Activated T-helper 1 cell treated with anti-CD3 and anti-CD28 coated beads, Interleukin-12 subunit alpha, Interleukin-12 subunit beta, Interleukin-2, Interleukin-4 antibody, amounts not matched to agents 30 ng/mL and 10 ng/mL and 1 ng/mL, durations not matched to agents 14 hours and 24 hours and 36 hours (primary cell): ENCODE data around the gene CCDC192. TPM values are rescaled to one million over a fixed set of nuclear protein-coding genes. Genes with fewer than 3 reads are reported as not detected.
"Not testable (repeated sequence)": the region's sequence is repeated elsewhere in the genome, so short reads cannot be mapped to it uniquely, and the experiment has no call there.

ENCODE experiments used
- DNase-seq: peaks from one replicate; pipeline ENCODE4 v3.0.0; 2021; ENCODE audit warnings: low spot score
- H3K27ac Mint-ChIP-seq: one replicate; pipeline ENCODE4 v1.8.0; 2021; ENCODE audit warnings: mild to moderate bottlenecking, mixed read lengths
- H3K27me3 Mint-ChIP-seq: one replicate; pipeline ENCODE4 v1.8.0; 2022; ENCODE audit warnings: mild to moderate bottlenecking, moderate library complexity, mixed read lengths; ENCODE audit not compliant: insufficient read depth
- H3K36me3 Mint-ChIP-seq: one replicate; pipeline ENCODE4 v1.8.0; 2021; ENCODE audit warnings: low read depth, mixed read lengths
- H3K4me1 Mint-ChIP-seq: one replicate; pipeline ENCODE4 v1.8.0; 2021; ENCODE audit warnings: low read depth, mixed read lengths
- H3K4me3 Mint-ChIP-seq: one replicate; pipeline ENCODE4 v1.8.0; 2021; ENCODE audit warnings: mild to moderate bottlenecking, moderate library complexity, mixed read lengths
- H3K9me3 Mint-ChIP-seq: one replicate; pipeline ENCODE4 v1.8.0; 2021; ENCODE audit warnings: mixed read lengths
- intact Hi-C: fragments of 100-400 bp; cut with micrococcal nuclease; formaldehyde crosslinking; loops from one replicate; pipeline ENCODE4 v1.15.1; 2024
- total RNA-seq: library from RNA; stranded (reverse); gene quantifications from 2 replicates; pipeline ENCODE4 v1.2.3, GENCODE V29; 2022

CCDC192 gene
- total RNA-seq, 1 donor from 2014 or later = not detected

GRCh38 chr5:127754706-127755105, 51.5 kb downstream of the CCDC192 start:
- intact Hi-C loops = loop anchor here (5.0 to 10.0 kb wide), 3 partner anchors 153 to 328 kb away; partner anchors contain the start of gene SLC12A2
- no peaks in the 10 kb centered on the region for H3K36me3 Mint-ChIP-seq
- no peaks in the 10 kb centered on the region for H3K4me1 Mint-ChIP-seq
- no peaks in the 10 kb centered on the region for H3K9me3 Mint-ChIP-seq
- peaks cover 3% of the 10 kb centered on the region for H3K27me3 Mint-ChIP-seq
- no peak overlapping the region for H3K4me3 Mint-ChIP-seq
- no peak for DNase-seq
- no peak overlapping the region for H3K27ac Mint-ChIP-seq

DNA sequence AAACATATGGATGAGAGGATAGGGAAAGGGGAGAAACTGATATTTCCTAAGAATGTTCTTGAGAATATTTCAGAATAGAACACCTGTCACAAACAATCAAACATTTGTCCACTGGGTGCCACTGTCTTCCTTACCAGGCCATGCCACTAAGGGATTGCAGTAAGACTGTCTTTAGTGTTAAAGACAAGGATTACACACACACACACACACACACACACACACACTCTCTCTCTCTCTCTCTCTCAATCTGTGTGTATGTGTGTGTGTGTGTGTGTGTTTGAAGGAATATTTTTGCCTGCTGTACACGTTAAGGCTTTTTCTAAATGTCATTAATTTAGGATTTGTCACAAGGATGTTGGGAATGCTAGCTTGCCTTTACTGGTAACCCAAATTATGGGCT, 54.4 kb downstream of the CCDC192 start:
- no peak for DNase-seq
- Mint-ChIP-seq H3K4me1 (no peaks in the 10 kb centered on the region), H3K9me3 (no peaks in the 10 kb centered on the region), H3K36me3 (no peaks in the 10 kb centered on the region), H3K27me3 (peaks cover 3% of the 10 kb centered on the region), H3K4me3 (no peak overlapping the region), H3K27ac (no peak overlapping the region)
- intact Hi-C loops = loop anchor here (1.0 to 10.0 kb wide), 5 partner anchors 27 to 444 kb away; partner anchors contain the start of gene SLC12A2

GRCh38 chr5:127758766-127759283, 55.6 kb downstream of the CCDC192 start:
- H3K27me3 Mint-ChIP-seq = peaks cover 5% of the 10 kb centered on the region

DNA sequence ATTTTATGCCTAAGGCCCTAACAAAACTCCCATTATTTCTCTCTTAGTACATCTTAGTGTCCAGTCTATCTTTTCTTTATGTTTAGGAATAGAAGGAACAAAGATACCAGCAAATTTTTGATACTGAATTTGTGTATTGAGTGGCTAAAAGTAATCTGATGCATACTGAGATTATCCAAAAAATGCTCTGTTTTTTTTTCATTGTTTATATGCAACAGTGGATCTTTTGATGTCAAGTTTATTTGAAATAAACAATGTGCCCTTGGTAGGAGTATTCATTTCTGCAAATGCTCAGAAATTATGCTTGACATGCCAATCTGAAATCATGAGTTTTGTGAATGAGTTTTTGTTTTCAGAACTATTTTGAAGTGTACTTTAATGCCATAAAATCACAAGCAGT, 58.7 kb downstream of the CCDC192 start:
- Mint-ChIP-seq H3K36me3 (no peaks in the 10 kb centered on the region), H3K4me1 (no peaks in the 10 kb centered on the region), H3K9me3 (no peaks in the 10 kb centered on the region), H3K4me3 (no peak overlapping the region), H3K27ac (no peak overlapping the region), H3K27me3 (peaks cover 10% of the 10 kb centered on the region)
- intact Hi-C loops = loop anchor here (1.0 kb wide), 1 partner anchor 20 kb away; no protein-coding TSS in a partner anchor
- no peak for DNase-seq

More at GRCh38 chr5:127758766-127759283, 55.6 kb downstream of the CCDC192 start:
- Mint-ChIP-seq H3K36me3 (no peaks in the 10 kb centered on the region), H3K9me3 (no peaks in the 10 kb centered on the region), H3K4me3 (no peak overlapping the region), H3K27ac (no peak overlapping the region), H3K4me1 (no peaks in the 10 kb centered on the region)
- intact Hi-C loops = loop anchor here (5.0 to 10.0 kb wide), 3 partner anchors 148 to 323 kb away; partner anchors contain the start of gene SLC12A2
- no peak for DNase-seq

GRCh38 chr5:127762412-127762811, 59.2 kb downstream of the CCDC192 start:
- Mint-ChIP-seq H3K36me3 (no peaks in the 10 kb centered on the region), H3K27me3 (peaks cover 8% of the 10 kb centered on the region), H3K27ac (no peak overlapping the region), H3K9me3 (no peaks in the 10 kb centered on the region), H3K4me1 (no peaks in the 10 kb centered on the region), H3K4me3 (no peak overlapping the region)
- no peak for DNase-seq
- intact Hi-C loops = no loop called here

DNA sequence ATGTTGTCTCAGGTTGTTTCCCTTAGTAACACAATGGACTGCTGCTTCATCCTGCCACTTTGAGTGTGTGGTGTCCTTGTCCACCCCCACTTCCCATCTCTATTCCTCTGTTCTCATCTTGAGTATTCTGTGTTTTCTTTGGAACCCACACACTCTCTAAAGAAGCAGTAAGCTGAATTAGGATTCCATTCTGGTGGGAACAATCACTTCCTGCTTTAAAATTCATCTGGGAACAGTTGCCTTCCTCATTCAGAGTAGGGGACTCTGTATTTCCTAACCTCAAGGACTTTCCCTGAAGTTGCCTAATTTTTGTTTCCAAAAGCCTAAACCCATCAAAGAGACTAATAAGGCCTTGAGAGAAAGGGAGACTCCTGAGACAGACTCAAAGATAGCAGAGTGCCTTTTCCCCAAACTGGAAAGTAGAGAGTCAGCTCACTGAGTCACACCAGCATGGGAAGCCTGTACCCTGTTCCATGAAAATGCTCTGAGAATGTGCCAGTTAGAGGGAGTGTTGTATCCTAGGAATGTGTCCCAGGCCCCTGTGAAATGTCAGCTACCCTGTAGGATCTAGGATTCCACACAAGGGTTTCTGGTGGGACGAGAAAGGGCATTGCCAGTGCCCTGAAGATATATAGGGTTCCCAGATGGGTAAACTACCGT, 63.6 kb downstream of the CCDC192 start:
- H3K4me1 Mint-ChIP-seq = no peaks in the 10 kb centered on the region
- no peaks in the 10 kb centered on the region for H3K9me3 Mint-ChIP-seq
- no peak overlapping the region for H3K4me3 Mint-ChIP-seq
- DNase-seq = no peak
- peaks cover 17% of the 10 kb centered on the region for H3K27me3 Mint-ChIP-seq
- intact Hi-C loops = no loop called here
- no peak overlapping the region for H3K27ac Mint-ChIP-seq
- H3K36me3 Mint-ChIP-seq = no peaks in the 10 kb centered on the region

DNA sequence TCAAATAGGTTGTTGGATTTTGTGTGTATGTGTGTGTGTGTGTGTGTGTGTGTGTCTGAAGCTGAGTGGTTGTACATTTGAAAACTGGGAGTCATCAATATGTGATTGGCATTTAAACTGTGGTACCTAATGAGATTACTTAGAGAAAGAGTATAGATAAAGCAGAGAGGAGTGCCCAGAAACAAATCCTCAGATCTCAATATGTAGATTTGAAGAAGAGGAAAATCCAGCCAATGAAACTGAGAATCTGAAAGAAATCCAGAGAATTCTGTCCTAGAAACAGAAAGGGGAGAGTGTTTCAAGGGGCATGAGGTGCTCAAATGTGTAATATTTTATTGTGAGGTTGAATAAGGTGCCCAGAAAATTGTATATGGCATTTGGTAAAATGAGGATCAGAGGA, 66.2 kb downstream of the CCDC192 start:
- DNase-seq = no peak
- Mint-ChIP-seq H3K4me3 (no peak overlapping the region), H3K9me3 (no peaks in the 10 kb centered on the region), H3K27me3 (peaks cover 13% of the 10 kb centered on the region), H3K27ac (no peak overlapping the region), H3K36me3 (no peaks in the 10 kb centered on the region), H3K4me1 (no peaks in the 10 kb centered on the region)
- intact Hi-C loops = no loop called here

- no peaks in the 10 kb centered on the region for H3K9me3 Mint-ChIP-seq
- no peaks in the 10 kb centered on the region for H3K36me3 Mint-ChIP-seq
- no peak overlapping the region for H3K4me3 Mint-ChIP-seq
- H3K27ac Mint-ChIP-seq = no peak overlapping the region
- no peak for DNase-seq
- no peaks in the 10 kb centered on the region for H3K4me1 Mint-ChIP-seq
- intact Hi-C loops = no loop called here
- H3K27me3 Mint-ChIP-seq = peaks cover 13% of the 10 kb centered on the region
These were observed 67.1 kb downstream of the CCDC192 start for GRCh38 chr5:127770272-127770671.

DNA sequence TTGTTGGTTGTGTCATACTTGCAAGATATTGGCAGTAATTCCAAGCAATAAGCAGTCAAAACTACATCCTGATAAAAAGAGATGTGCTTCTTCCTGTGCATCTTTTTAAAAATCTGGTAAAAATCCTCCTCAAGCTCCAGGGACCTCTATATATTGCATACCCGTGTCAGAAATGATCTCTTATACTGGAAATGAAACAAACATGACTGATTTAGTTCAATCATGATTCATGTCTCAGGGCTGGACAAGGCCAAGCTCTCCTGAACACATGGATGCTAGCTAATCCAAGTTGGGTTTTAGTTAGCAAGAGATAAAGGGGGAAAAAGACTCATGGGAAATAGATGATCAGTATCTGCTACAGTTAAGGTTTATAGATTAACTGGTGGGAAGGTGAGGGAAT, 69.3 kb downstream of the CCDC192 start:
- DNase-seq = no peak
- no peaks in the 10 kb centered on the region for H3K36me3 Mint-ChIP-seq
- intact Hi-C loops = no loop called here
- no peaks in the 10 kb centered on the region for H3K9me3 Mint-ChIP-seq
- no peaks in the 10 kb centered on the region for H3K4me1 Mint-ChIP-seq
- H3K4me3 Mint-ChIP-seq = no peak overlapping the region
- H3K27ac Mint-ChIP-seq = no peak overlapping the region
- peaks cover 9% of the 10 kb centered on the region for H3K27me3 Mint-ChIP-seq

DNA sequence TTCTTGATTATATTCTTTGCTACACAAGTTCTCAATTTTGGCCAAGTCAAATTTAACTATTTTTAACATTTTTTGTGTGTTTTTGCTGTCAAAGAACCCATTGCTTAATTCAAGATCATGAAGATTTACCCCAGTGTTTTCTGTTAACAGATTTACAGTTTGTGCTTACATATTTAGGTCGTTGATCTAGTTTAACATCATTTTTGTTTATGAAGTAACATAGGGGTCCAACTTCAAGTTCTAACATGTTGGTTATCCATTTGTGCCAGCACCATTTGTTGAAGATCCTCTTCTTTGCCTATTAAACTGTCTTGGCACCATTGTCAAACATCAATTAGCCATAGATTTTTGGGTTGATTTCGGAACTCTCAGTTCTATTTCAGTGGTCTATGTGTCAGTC, 71.0 kb downstream of the CCDC192 start:
- Mint-ChIP-seq H3K4me3 (no peak overlapping the region), H3K9me3 (peaks cover 12% of the 10 kb centered on the region), H3K36me3 (no peaks in the 10 kb centered on the region), H3K27me3 (peaks cover 7% of the 10 kb centered on the region), H3K4me1 (peaks cover 10% of the 10 kb centered on the region), H3K27ac (no peak overlapping the region)
- intact Hi-C loops = no loop called here
- DNase-seq = no peak

DNA sequence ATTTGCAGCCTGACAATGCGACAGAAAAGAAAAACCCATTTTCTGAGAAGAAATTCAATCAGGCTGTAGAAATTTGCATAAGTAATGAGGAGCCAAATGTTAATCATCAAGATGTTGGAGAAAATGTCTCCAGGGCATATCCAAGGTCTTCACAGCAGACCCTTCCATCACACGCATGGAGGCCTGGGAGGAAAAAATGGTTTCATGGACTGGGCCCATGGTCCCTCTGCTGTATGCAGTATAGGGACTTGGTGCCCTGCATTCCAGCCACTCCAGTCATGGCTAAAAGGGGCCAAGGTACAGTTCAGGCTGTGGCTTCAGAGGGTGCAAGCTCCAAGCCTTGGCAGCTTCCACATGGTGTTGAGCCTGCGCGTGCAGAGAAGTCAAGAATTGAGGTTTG, 73.3 kb downstream of the CCDC192 start:
- H3K4me1 Mint-ChIP-seq = peaks cover 10% of the 10 kb centered on the region
- DNase-seq = no peak
- no peak overlapping the region for H3K27ac Mint-ChIP-seq
- peaks cover 3% of the 10 kb centered on the region for H3K27me3 Mint-ChIP-seq
- intact Hi-C loops = no loop called here
- no peaks in the 10 kb centered on the region for H3K36me3 Mint-ChIP-seq
- H3K9me3 Mint-ChIP-seq = peaks cover 22% of the 10 kb centered on the region
- H3K4me3 Mint-ChIP-seq = no peak overlapping the region

DNA sequence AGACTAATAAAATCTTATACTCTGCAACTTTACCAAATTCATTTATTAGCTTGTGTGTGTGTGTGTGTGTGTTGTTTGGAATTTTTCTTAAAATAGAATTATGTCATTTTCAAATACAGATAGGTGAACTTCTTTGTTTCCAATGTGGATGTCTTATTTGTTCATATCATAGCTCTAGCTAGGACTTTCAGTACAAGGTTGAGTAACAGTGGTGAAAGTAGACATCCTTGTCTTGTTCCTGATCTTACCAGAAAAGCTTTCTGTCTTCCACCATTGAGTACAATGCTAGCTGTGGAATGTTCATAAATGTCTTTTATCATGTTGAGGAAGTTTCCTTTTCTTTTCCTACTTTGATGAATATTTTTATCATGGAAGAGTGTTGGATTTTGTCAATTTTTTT, 74.8 kb downstream of the CCDC192 start:
- no peaks in the 10 kb centered on the region for H3K36me3 Mint-ChIP-seq
- peaks cover 26% of the 10 kb centered on the region for H3K9me3 Mint-ChIP-seq
- peaks cover 10% of the 10 kb centered on the region for H3K4me1 Mint-ChIP-seq
- intact Hi-C loops = no loop called here
- no peak overlapping the region for H3K27ac Mint-ChIP-seq
- peaks cover 3% of the 10 kb centered on the region for H3K27me3 Mint-ChIP-seq
- DNase-seq = no peak
- H3K4me3 Mint-ChIP-seq = no peak overlapping the region

GRCh38 chr5:127782450-127782849, 79.3 kb downstream of the CCDC192 start:
- H3K27me3 Mint-ChIP-seq, H3K27ac Mint-ChIP-seq, H3K36me3 Mint-ChIP-seq, H3K4me3 Mint-ChIP-seq, DNase-seq: not testable (repeated sequence)
- intact Hi-C loops = loop anchor here (1.0 to 10.0 kb wide), 2 partner anchors 21 to 1312 kb away; partner anchors contain the start of gene ISOC1
- H3K9me3 Mint-ChIP-seq = peaks cover 30% of the 10 kb centered on the region
- H3K4me1 Mint-ChIP-seq = peaks cover 52% of the 10 kb centered on the region
